ENCODE results near the gene SCGB2B2. TPM values are rescaled to one million over a fixed set of nuclear protein-coding genes. Genes with fewer than 3 reads are reported as not detected.
"Not testable (repeated sequence)": the region's sequence is repeated elsewhere in the genome, so short reads cannot be mapped to it uniquely, and the experiment has no call there.

Gene SCGB2B2
- not detected in 2 replicates for total RNA-seq (2014; rRNA removed; shearing (Covaris generic))

GRCh38 chr19:34676697-34677385 lies at the start of gene SCGB2B2:
Gene SCGB2B2, minus strand, starts transcription at chr19:34677159. Its CDS starts 82,596 bp downstream, at chr19:34594563.
- no peak for DNase-seq (ENCODE audit: low spot score)

GRCh38 chr19:34725400-34725799 lies 48.4 kb upstream of the SCGB2B2 start:
- no peak for DNase-seq (ENCODE audit: low spot score)

DNA sequence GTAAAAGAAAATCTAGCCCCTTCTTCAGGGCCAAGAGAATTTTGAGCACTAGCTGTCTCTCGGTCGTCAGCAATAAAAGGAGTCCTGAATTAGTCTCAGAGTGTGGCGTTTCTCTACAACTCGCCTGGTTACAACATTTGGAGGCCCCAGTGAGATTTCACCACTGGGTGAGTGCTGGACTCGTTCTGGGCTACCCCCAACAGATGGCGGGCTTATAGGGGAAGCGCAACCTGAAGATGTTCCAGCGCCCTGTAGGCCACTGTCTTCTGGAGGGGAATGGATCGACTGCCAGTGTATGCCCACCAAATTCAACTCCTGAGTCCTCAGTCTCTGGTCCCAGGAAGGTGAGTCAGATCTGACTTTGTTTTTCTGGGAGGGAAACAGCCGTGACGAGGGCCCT lies 45.4 kb upstream of the SCGB2B2 start:
- DNase-seq (ENCODE audit: low spot score) = no peak

- DNase-seq (ENCODE audit: low spot score) = no peak
These were observed 38.4 kb upstream of the SCGB2B2 start for GRCh38 chr19:34715357-34715756.

DNA sequence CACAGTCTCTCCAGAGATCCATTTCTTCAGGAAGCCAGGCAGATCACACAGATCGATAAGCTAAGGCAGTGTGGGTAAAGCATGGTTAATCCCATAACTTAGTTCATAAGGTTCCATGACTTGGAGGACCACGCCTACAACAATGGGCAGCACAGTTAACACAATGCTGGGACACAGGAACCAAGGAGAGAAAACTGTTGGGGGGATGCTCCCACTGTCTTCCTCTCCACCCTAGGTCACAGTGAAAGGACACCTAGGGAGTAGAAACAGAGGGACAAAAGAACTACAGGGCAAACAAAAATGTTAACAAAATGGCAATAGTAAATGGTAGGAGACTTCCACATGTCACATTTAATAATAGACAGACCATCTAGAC lies 36.3 kb upstream of the SCGB2B2 start:
- DNase-seq (ENCODE audit: low spot score) = no peak

DNA sequence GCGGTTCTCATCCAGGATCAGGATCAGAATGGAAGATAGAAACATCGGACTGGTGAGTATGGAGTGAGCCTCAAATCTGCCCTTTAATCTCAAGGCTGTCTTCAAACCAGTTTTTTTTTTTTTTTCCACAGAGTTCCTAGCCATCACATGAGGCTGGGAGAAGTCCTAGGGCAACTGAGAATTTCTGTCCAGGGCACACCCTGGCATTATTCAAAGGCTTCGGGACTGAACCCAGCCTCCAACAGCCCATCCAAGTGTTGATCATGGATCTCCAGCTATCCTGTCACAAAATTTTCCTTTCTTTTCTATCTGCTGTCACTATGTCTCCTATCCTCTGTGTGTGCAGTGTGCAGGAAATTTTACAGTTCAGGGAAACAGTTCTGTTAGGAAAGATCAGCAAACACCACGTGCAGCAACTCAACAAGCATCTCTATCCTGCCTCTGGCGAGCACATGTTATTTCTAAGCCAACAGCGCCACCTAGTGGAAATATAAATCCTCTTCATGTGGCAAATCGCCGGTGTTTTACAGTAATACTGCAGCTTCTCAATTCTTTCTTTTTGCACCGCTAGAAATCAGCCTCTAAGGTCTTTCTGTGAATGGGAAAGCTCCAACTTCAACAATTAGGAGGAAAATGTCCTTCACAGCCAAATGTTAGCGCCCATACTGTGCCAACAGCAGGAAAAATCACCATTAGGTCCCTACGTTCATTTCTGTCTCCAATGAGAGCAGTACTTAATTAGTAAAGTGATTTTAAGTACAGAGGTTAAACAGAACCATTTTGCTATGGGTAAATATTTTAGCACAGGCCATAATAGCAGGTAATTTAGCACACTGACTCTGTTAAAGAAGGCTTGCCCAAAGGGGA lies 35.7 kb upstream of the SCGB2B2 start:
- DNase-seq (ENCODE audit: low spot score) = peak; percentile 95

GRCh38 chr19:34711890-34712289 lies 34.9 kb upstream of the SCGB2B2 start:
- no peak for DNase-seq (ENCODE audit: low spot score)

DNA sequence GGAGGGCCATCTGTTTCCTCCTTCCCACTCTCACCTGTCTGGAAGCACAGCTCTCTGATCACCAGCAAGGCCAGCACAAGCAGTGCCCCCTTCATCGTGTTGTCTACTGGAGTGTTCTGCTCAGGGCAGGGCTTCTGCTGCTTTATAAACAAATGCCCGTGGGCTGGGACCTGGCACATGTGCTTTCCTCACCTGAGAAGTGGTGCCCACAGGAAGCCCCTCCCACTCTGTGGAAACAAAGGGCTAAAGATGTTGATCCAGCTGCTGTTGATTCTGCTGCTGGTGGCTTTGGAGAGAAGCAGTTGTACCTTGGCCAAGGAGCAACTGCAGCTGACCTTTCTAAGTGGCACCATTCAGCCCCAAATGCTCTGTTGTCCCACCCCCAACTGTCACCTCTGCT lies 30.7 kb upstream of the SCGB2B2 start:
- no peak for DNase-seq (ENCODE audit: low spot score)

GRCh38 chr19:34692549-34692948 lies 15.6 kb upstream of the SCGB2B2 start:
- DNase-seq (ENCODE audit: low spot score) = no peak

GRCh38 chr19:34690372-34690771 lies 13.4 kb upstream of the SCGB2B2 start:
- DNase-seq (ENCODE audit: low spot score) = no peak

DNA sequence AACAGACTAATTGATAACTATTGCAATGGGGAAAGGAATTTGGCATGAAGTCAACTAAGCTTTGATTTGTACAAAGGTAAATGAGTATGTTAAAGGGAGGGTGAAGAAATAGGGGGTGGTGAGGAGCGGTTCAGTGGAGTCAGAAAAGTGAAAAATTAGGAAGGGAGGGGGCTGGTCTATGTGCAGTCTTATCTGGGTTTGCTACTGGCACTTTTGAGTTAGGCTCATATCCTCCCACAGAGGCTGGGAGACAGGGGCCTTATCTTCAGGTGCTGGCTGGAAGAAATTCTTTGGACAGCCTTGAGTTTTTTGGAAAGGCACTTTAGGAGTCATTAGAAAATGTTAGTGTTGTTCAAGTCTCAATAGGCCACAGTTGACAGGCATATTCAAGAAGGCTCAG lies 11.6 kb upstream of the SCGB2B2 start:
- DNase-seq (ENCODE audit: low spot score) = no peak

- DNase-seq (ENCODE audit: low spot score) = no peak
These were observed 10.4 kb upstream of the SCGB2B2 start for GRCh38 chr19:34687348-34687747.

GRCh38 chr19:34686455-34686854 lies 9.5 kb upstream of the SCGB2B2 start:
- no peak for DNase-seq (ENCODE audit: low spot score)

- DNase-seq (ENCODE audit: low spot score) = not testable (repeated sequence)
These were observed 8.3 kb upstream of the SCGB2B2 start for GRCh38 chr19:34685266-34685665.

- peak; percentile 39 for DNase-seq (ENCODE audit: low spot score)
These were observed 4.5 kb upstream of the SCGB2B2 start for GRCh38 chr19:34681478-34681877.

GRCh38 chr19:34678421-34678820 lies 1.5 kb upstream of the SCGB2B2 start:
- DNase-seq (ENCODE audit: low spot score) = no peak

DNA sequence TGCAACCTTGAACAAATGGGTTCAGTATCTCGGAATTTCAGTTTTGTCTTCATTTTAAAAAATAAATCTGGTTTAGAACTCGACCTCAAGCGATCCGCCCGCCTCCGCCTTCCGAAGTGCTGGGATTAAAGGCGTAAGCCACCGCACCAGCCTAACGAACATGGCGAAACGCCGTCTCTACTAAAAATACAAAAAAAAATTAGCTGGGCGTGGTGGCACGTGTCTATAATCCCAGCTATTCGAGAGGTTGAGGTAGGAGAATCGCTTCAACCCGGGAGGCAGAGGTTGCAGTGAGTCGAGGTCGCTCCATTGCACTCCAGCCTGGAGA lies 1.1 kb upstream of the SCGB2B2 start:
- no peak for DNase-seq (ENCODE audit: low spot score)

DNA sequence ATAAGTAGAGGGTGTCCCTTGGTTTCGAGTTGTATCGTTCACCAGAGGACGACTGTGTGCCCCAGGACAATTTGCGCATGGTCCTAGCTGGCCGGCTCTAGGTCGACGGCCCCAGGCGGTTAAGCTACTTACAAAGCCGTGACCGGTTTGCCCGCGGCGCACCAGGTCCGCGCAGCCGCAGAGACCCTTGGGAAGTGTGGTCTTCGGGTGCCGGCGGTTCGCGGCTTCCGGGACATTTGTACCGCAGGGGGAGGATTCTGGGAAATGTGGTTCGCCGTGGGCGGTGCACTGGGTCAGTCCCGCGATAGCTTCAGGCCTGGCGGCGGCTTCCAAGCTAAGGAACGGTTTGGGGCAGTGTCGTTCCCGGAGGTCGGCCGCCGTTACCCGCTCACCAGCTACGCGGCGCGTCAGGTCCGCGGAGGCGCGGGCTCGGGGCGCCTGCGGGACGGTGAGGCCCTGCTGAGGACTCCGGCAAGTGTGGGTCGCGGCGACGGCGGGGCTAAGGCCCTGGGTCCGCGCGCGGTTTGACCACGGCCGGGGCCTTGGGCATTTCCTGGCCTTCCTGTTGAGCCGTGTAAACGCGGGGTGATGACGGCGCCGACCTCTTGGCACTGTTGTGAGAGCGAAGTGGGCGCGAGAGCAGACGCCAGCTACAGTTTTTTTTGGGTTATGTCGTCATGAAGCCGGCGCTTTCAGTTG lies 576 bp upstream of the SCGB2B2 start, which contains the start of gene ZNF302:
ZNF302 (plus strand) TSS at position 293 of the 699 bp plus-strand sequence. CDS start 1,127 bp downstream, outside the sequence.
- DNase-seq (ENCODE audit: low spot score) = peak; percentile 93

DNA sequence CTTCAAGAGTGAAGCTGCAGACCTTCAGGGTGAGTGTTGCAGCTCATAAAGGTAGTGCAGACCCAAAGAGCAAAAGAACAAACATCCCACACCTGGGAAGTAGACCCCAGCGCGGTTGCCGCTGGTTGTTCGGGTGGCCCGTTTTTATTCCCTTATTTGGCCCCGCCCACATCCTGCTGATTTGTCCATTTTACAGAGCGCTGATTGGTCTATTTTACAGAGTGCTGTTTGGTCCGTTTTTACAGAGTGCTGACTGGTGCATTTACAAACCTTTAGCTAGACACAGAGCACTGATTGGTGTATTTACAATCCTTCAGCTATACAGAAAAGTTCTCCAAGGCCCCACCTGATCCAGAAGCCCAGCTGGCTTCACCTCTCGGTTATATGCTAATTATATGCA lies 1.0 kb downstream of the SCGB2B2 start:
- DNase-seq (ENCODE audit: low spot score) = no peak

GRCh38 chr19:34675250-34675649 lies 1.7 kb downstream of the SCGB2B2 start:
- no peak for DNase-seq (ENCODE audit: low spot score)

GRCh38 chr19:34673590-34673989 lies 3.4 kb downstream of the SCGB2B2 start:
- no peak for DNase-seq (ENCODE audit: low spot score)

GRCh38 chr19:34671972-34672371 lies 5.0 kb downstream of the SCGB2B2 start:
- no peak for DNase-seq (ENCODE audit: low spot score)

All from HT-29 (cell line).